ENCODE data around the gene SAMSN1. TPM values are rescaled to one million over a fixed set of nuclear protein-coding genes. Genes with fewer than 3 reads are reported as not detected.
A peak's percentile ranks its signal among the peaks of the same experiment; 100 is the strongest.

Gene SAMSN1
- total and polyA plus RNA-seq, 9 of the 15 experiments (the other 6 are each of a cell fraction or from before 2014, with no cell fraction given) = 101 to 223 (median 159) TPM

DNA sequence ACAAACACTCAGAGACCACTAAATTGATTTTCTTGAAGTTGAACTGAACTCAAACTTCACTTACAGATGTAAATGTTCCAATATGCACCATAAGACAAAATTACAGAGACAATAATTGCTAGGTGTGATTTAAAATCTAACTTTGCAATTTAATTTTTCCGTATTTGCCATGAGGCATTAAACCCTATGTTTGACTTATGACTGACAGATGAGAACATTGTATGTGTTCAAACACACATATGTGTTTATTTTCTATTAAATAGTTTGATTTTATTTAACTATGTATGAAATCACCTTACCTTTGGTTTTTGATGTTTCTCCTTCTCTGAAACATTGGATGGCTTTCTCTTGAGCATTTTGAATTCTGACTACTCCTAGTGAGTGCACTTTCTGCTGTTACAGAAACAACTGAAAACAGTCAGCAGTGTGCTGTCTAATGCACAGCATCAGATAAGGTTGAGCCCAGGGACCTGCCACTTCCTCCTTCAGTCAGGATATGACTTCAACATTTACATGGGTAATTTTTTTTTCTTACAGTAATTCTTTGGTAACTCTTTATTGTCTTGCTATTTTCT is at the start of gene SAMSN1 (continued):
- TF ChIP-seq CHD4 (IDR thresholded peaks at IDR 0.05; ENCODE audit: insufficient read depth, insufficient replicate concordance, low read depth, low read length, poor library complexity, severe bottlenecking) (no peak), NCOA6 (IDR thresholded peaks at IDR 0.05) (no peak), SMARCC2 (IDR thresholded peaks at IDR 0.05; ENCODE audit: low read depth) (peak; percentile 47; the same call in 1 of the 2 replicates), GTF2F1 (IDR thresholded peaks at IDR 0.05; ENCODE audit: low read depth, low read length) (peak; percentile 94; the same call in 1 of the 2 replicates), BMI1 (IDR thresholded peaks at IDR 0.05; ENCODE audit: low read length) (no peak), ZNF3 (CRISPR knock-in tag; IDR thresholded peaks at IDR 0.05) (no peak), ZNF766 (CRISPR knock-in tag; conservative IDR thresholded peaks at IDR 0.05) (0 out of 2 replicates have a peak, but pooled peaks have one; percentile 48), MAFG (tag; conservative IDR thresholded peaks at IDR 0.05) (peak; percentile 58), TAF9B (IDR thresholded peaks at IDR 0.05; ENCODE audit: partially characterized antibody) (peak; percentile 90), U2AF2 (optimal IDR thresholded peaks at IDR 0.05; ENCODE audit: low read depth, low read length) (no peak), SMAD4 (CRISPR knock-in tag; conservative IDR thresholded peaks at IDR 0.05) (no peak), GATAD2A (IDR thresholded peaks at IDR 0.05) (no peak), PHF20 (IDR thresholded peaks at IDR 0.05; ENCODE audit: partially characterized antibody) (no peak), RBFOX2 (IDR thresholded peaks at IDR 0.05; ENCODE audit: low read depth, low read length) (peak; percentile 60), HDAC8 (tag; IDR thresholded peaks at IDR 0.05) (no peak), GTF2A2 (tag; IDR thresholded peaks at IDR 0.05) (no peak), TRIM28 (IDR thresholded peaks at IDR 0.05) (no peak), NR3C1 (CRISPR knock-in tag; IDR thresholded peaks at IDR 0.05) (no peak), ZFP30 (CRISPR knock-in tag; IDR thresholded peaks at IDR 0.05; ENCODE audit: borderline replicate concordance) (no peak), SMAD3 (CRISPR knock-in tag; conservative IDR thresholded peaks at IDR 0.05) (no peak), POLR2G (IDR thresholded peaks at IDR 0.05; ENCODE audit: low read depth, low read length) (peak; percentile 43; the same call in 1 of the 2 replicates), BHLHE40 (IDR thresholded peaks at IDR 0.05; ENCODE audit: low read length) (peak; percentile 71), FOXA1 (IDR thresholded peaks at IDR 0.05; ENCODE audit: borderline replicate concordance) (no peak), ZNF79 (CRISPR knock-in tag; IDR thresholded peaks at IDR 0.05; ENCODE audit: low read depth) (no peak), SPI1 (IDR thresholded peaks at IDR 0.05; ENCODE audit: borderline replicate concordance, low read depth, low read length) (peak; percentile 99)
- TF ChIP-seq, protein P1, sequence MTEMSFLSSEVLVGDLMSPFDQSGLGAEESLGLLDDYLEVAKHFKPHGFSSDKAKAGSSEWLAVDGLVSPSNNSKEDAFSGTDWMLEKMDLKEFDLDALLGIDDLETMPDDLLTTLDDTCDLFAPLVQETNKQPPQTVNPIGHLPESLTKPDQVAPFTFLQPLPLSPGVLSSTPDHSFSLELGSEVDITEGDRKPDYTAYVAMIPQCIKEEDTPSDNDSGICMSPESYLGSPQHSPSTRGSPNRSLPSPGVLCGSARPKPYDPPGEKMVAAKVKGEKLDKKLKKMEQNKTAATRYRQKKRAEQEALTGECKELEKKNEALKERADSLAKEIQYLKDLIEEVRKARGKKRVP (CRISPR knock-in tag; IDR thresholded peaks at IDR 0.05) = no peak
- TF ChIP-seq, protein P2, sequence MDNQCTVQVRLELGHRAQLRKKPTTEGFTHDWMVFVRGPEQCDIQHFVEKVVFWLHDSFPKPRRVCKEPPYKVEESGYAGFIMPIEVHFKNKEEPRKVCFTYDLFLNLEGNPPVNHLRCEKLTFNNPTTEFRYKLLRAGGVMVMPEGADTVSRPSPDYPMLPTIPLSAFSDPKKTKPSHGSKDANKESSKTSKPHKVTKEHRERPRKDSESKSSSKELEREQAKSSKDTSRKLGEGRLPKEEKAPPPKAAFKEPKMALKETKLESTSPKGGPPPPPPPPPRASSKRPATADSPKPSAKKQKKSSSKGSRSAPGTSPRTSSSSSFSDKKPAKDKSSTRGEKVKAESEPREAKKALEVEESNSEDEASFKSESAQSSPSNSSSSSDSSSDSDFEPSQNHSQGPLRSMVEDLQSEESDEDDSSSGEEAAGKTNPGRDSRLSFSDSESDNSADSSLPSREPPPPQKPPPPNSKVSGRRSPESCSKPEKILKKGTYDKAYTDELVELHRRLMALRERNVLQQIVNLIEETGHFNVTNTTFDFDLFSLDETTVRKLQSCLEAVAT (IDR thresholded peaks at IDR 0.05) = peak; percentile 93 to 97
- TF ChIP-seq, protein P3, sequence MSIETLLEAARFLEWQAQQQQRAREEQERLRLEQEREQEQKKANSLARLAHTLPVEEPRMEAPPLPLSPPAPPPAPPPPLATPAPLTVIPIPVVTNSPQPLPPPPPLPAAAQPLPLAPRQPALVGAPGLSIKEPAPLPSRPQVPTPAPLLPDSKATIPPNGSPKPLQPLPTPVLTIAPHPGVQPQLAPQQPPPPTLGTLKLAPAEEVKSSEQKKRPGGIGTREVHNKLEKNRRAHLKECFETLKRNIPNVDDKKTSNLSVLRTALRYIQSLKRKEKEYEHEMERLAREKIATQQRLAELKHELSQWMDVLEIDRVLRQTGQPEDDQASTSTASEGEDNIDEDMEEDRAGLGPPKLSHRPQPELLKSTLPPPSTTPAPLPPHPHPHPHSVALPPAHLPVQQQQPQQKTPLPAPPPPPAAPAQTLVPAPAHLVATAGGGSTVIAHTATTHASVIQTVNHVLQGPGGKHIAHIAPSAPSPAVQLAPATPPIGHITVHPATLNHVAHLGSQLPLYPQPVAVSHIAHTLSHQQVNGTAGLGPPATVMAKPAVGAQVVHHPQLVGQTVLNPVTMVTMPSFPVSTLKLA (conservative IDR thresholded peaks at IDR 0.05) = peak in 1 of 2 experiments; percentile 81; a peak in 3 of 4 replicates

All from K562 (cell line).